Measurements from ENCODE around the gene PRUNE1.

PRUNE1 gene

DNA sequence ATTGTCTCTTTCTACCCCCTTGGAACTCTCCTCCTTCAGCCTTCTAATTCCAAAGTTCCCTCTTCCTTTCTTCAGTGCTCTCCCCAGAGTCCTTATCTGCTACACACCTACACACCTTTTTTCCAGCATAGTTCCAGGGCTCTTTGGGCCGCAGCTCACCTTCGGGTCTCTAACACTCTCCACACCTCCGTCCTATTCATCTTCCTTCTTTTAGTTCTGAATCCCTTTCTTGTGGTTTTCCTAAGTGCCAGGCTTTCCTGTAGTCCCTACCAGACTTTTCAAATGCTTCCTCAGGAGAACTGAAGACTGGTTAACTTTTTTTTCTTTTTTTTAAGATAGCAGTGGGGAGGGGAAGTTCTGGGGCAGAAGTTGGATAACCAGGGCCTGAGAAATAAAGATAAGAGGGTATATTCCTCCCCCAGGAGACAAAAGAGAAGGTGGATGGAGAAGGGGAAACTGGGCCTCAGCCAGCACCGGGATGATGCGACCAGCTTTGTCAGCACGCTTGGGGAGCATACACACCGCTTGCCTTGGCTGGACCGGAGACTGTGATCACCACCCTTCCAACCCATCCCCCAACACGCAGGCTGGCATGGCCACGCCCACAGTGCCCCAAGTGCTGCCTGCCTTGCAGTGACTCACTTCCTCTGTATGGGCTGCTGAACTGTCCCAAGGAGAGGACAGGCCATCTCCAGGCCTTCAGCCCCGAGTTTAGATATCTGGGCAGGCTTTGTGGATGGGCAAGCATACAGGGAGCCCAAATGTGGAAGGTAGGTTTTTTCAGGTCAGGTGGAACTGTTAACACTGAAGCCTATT, 31.2 kb upstream of the PRUNE1 start:
- DNase-seq (ENCODE audit: low read depth, low spot score), result peak; percentile 18

DNA sequence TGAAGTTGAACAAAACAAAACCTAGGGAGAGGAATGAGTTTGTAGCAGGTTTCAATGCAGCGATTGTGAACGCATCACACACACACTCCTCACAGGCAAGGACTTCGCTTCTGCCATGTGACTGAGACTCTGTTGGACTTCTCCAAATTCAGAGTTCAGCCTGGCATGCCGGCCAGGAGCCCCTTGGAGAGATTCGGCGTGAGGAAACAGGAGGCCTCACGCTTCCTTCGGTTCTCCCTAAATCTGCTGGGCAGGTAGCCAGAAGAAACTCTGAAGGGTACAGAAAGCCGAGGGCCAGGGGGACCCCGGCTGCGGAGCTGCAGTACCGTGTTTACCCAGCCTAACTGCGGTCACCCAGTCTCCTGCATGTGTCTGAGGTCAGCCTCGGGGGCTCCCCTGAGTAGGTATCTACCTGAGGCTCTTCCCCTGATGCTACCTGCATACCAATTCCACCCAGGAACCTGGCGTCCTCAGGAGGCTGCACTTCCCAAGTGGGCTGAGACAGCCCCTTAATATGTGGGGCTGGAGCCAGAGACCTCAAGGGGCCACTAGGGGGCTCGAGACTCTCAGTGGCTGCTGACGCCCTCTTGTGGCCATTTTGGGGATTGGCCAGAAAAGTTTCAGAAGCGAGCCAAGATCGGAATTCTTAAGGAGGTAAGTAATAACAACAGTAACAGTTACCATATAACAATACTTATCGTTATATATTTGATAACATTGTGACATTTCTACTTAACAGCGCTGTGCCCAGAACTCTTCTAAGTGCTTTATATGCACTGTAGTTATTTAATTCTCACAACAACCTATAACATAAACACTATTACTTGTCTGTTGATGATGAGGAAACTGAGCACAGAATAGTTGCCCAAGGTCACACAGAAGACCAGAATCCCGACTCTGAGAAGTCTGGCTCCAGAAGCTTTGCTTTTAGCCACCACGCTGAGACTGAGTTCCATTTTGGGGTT, 28.9 kb upstream of the PRUNE1 start:
- peak; percentile 81 for DNase-seq (ENCODE audit: low read depth, low spot score)

DNA sequence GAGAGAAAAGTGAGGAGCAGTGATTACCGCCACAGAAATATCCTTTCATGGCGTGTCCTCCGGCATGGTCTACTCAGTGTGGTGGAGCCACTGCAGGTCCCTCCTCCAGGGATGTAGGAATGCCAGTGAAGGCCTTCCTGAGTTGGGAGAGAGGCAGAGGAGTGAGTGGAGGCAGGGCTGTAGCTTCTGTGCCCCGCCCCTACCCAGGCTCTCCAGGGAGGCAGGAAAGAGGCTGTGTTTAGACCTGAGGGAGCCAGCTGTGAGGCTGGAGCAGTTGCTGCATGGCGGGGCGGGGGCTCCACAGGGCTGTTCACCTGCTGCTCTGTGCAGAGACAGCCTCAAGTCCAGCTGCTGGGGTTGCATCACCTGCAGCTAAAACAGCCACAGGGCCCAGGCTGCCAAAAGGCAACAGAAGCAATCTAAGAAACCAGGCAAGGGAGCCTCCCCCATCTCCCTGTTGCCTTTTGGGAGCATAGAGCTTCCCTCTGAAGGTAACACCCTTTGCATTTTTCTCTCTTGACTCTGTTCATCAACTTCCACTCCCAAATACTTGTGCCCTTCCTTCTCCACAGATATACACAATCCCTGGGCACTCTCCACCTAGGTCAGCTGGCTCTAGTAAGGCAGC, 27.0 kb upstream of the PRUNE1 start:
- DNase-seq (ENCODE audit: low read depth, low spot score), result no peak

DNA sequence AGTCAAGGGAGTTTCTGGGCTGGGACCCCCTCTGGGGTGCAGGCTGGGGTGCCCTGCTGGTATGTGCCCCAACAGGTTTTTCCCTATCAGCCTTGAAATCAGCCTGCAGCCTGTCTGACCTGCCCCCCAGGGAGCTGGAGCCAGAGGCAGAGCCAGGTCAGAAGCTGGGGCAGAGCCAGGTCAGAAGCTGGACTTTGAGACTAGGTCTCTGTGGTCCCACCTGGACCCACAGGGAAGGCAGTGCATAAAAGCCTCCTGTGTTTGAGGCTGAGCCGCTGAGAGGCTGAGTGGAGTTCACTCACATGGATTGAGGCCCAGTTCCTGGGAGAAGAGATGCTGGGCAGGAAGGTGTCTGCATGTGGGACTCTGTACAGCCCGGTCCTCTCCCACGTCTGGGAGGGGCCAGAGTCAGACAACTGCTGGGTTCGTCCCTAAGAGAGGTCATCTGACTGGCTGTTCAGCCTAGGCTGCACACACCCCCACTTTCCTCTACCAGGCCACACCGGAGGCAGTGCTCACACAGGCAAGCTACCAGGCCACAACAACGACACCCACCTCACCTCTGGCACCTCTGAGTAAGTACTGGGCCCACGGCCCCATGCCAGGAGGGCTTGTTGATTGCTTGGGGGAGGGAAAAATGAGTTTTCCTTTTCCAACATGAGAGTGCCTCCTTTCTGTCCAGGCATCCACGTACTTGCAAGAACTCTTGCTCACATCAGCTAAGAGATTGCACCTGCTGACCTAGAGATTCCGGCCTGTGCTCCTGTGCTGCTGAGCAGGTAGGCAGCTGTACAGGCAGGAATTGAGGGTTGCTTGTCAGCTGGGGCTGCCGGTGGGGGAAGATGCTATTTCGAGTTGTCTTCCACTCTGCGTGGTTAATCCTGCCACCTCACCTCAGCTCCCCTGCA, 26.2 kb upstream of the PRUNE1 start, which contains the start of gene ANXA9:
Gene ANXA9, plus strand, starts transcription at position 488 of the 908 bp plus-strand sequence. CDS start 814 bp downstream, outside the sequence.
- DNase-seq (ENCODE audit: low read depth, low spot score), result no peak

- no peak for DNase-seq (ENCODE audit: low read depth, low spot score)
Measured at GRCh38 chr1:150985179-150985825, 22.9 kb upstream of the PRUNE1 start.

- no peak for DNase-seq (ENCODE audit: low read depth, low spot score)
Measured at GRCh38 chr1:150987924-150988323, 20.3 kb upstream of the PRUNE1 start.

DNA sequence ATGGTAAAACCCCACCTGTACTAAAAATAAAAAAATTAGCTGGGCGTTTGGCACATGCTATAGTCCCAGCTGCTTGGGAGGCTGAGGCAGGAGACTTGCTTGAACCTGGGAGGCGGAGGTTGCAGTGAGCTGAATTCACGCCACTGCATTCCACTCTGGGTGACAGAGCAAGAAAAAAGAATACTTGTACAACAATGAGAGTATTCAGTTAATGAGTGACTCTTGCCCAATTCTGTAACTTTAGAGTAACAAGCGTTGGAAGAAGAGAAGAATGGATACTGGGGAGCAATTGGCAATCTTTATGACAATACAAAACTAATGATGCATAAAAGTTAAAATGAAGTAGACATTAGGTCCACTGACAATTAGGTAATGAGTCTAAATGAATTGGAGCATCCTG, 15.6 kb upstream of the PRUNE1 start:
- DNase-seq (ENCODE audit: low read depth, low spot score), result no peak

- DNase-seq (ENCODE audit: low read depth, low spot score), result no peak
Measured at GRCh38 chr1:150994248-150994647, 14.0 kb upstream of the PRUNE1 start.

DNA sequence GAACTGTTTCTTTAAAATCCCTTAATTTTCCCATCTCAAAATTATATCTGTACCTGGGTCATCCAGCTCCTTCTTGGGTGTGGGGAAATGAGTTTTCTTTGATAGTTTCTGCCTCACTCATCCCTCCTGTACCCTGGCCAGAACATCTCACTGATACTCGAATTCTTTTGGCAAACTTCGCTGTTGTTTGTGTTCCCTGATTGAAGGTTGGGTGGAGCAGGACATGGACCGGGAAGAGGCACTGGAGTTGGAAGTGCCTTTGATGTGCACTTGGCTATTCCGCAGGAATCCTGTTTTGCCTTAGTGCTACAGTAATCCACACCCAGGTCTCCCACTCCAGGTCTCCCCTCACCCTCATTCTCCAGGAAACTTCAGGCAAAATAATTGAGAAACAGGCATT, 12.8 kb upstream of the PRUNE1 start:
- no peak for DNase-seq (ENCODE audit: low read depth, low spot score)

GRCh38 chr1:150995896-150996295, 12.4 kb upstream of the PRUNE1 start:
- DNase-seq (ENCODE audit: low read depth, low spot score), result no peak

GRCh38 chr1:150997126-150997872, 10.9 kb upstream of the PRUNE1 start:
- DNase-seq (ENCODE audit: low read depth, low spot score), result no peak

DNA sequence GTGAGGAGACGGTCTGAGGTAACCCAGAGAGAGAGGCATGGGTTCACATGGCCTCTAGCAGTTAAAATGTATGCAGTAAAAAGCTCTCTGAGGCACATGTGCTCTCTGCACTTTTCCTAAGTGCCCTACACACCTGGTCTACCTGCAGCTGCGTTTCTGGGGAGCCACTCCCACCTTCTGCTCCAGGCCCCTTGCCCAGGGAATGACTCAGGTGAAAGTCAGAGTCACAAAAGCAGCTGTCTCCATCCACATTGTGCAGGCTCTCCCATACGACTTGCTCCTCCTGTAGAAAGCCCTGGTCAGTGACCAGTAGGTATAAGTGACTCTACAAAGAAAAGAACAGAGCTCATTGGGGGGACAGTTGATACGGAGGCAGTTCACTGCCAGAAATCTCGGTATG, 10.3 kb upstream of the PRUNE1 start:
- no peak for DNase-seq (ENCODE audit: low read depth, low spot score)

DNA sequence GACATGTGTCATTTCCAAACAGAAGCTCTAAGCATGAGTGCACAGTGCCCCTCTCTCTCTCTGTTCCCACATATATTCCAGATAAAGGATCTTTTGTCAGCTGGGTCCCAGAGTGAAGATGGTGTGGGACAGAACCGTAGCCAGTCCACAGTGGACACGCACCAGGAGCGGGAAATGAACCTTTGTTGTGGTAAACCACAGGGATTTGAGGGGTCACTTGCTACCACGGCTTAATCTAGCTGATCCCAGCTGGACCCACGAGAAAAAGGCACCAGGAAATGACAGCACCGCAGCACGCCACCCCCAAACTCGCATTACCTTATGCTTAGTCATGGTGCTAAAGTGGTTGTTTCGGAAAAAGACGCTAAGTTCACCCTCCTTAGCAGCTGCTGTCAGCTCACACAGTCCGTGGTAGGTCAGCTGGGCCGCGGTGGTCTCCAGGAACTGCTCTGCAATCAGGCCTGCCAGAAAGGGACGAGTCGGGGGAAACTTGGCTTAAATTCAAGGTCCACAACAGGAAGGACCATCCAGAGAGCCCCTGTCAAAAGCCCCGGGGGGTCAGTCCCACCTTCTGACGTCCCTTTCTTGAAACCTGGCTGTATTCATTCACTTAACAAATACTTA, 9.1 kb upstream of the PRUNE1 start:
- DNase-seq (ENCODE audit: low read depth, low spot score), result no peak

GRCh38 chr1:150999926-151000325, 8.3 kb upstream of the PRUNE1 start:
- no peak for DNase-seq (ENCODE audit: low read depth, low spot score)

- DNase-seq (ENCODE audit: low read depth, low spot score), result no peak
Measured at GRCh38 chr1:151000408-151000807, 7.8 kb upstream of the PRUNE1 start.

GRCh38 chr1:151001602-151002001, 6.6 kb upstream of the PRUNE1 start:
- DNase-seq (ENCODE audit: low read depth, low spot score), result no peak

GRCh38 chr1:151002051-151002450, 6.2 kb upstream of the PRUNE1 start:
- DNase-seq (ENCODE audit: low read depth, low spot score), result no peak

DNA sequence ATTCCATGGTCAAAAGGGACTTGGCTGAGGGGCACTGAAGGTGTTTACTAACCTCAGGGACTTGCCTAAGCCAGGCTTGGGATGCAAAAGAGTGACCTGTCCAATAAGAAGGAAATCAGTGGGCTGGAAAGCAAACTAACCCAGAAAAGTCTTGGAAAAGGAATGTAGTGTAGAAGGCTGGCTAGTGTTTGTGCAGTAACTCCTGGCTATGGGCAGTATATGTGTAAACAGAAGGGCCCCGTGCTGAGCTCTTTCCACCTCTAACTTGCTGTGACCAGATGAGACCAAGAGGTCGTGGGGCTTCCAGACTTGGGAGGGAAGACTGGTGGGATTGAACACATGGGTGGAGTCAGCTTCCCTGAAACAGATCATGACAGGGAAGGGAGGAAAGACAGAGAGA, 5.6 kb upstream of the PRUNE1 start:
- DNase-seq (ENCODE audit: low read depth, low spot score), result no peak

DNA sequence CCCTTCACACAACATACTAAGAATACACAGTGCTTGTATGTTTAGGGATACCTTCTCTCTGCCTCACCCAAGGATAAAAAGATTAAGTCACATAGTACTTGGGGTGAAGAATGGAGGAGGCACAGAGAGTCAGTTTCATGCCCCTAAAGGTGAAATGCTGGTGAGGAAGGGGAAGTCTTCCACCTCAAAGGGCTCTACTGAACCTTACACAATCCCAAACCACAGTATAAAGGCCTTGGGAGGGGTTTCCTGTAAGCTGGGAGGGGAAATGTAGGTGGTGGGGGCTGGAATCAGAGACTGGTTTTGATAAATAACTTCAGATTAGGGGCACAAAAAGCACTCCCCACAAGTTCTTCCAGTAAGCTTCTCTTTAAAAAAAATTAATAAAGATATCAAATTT, 5.1 kb upstream of the PRUNE1 start:
- DNase-seq (ENCODE audit: low read depth, low spot score), result no peak

Data from activated naive CD8-positive, alpha-beta T cell treated with anti-CD3 and anti-CD28 coated beads, Interleukin-2, amount 50 U/mL, for 16 hours (primary cell).